Transverse colon (tissue), 4 donors: ENCODE measurements around the gene YWHAH. TPM values are rescaled to one million over a fixed set of nuclear protein-coding genes. Genes with fewer than 3 reads are reported as not detected.

ENCODE experiments used
- DNase-seq: peaks from one replicate; pipeline ENCODE4 v3.0.0-alpha.2; 2019
- H3K27ac ChIP-seq, 4 donors: fragments of 200-600 bp; sonication (generic); 2 replicates each; pipeline ENCODE4 v1.5.1; 2016 to 2018; ENCODE audit warnings: inconsistent platforms in 4 of 4
- H3K27me3 ChIP-seq: fragments of 200-600 bp; sonication (generic); 2 replicates; pipeline ENCODE4 v1.5.1; 2017; ENCODE audit warnings: inconsistent platforms
- H3K36me3 ChIP-seq, 4 donors: fragments of 200-600 bp; sonication (generic); 2 replicates each; pipeline ENCODE4 v1.5.1; 2017 to 2019; ENCODE audit warnings: inconsistent platforms in 4 of 4
- H3K4me1 ChIP-seq, 4 donors: fragments of 200-600 bp; sonication (generic); 2 replicates each; pipeline ENCODE4 v1.5.1; 2017 to 2020; ENCODE audit warnings: inconsistent platforms in 4 of 4
- H3K4me3 ChIP-seq, 4 donors: fragments of 200-600 bp; sonication (generic); 1 replicate in 1 of 4; 2 replicates in 3 of 4; pipeline versions ENCODE4 v1.5.1 to v1.6.1; 2017 to 2019; ENCODE audit warnings: inconsistent platforms in 4 of 4
- H3K9me3 ChIP-seq, 2 donors: fragments of 200-600 bp; sonication (generic); 2 replicates each; pipeline ENCODE4 v1.5.1; 2017 to 2019; ENCODE audit warnings: inconsistent platforms in 2 of 2
- CTCF ChIP-seq, 5 experiments: fragments of 200-600 bp in 3 of 5; fragments of 450-650 bp in 2 of 5; sonication (generic) in 3 of 5; IDR thresholded peaks; 1 replicate in 2 of 5; 2 replicates in 3 of 5; pipeline ENCODE4 v1.5.1; 2016 to 2017; ENCODE audit warnings: antibody characterized with exemption in 5 of 5, inconsistent platforms in 3 of 5, mild to moderate bottlenecking in 2 of 5, moderate library complexity in 1 of 5
- EP300 ChIP-seq: sonication (generic); formaldehyde crosslinking; IDR thresholded peaks from one replicate; pipeline ENCODE4 v1.6.1; 2017; ENCODE audit warnings: antibody characterized with exemption, low read depth
- POLR2A ChIP-seq: fragments of 450-650 bp; IDR thresholded peaks from one replicate; pipeline ENCODE4 v1.6.1; 2016; ENCODE audit warnings: antibody characterized with exemption, mild to moderate bottlenecking, moderate library complexity
- POLR2AphosphoS5 ChIP-seq, 3 donors: sonication (generic); formaldehyde crosslinking; IDR thresholded peaks; one replicate each; pipeline ENCODE4 v1.6.1; 2016; ENCODE audit warnings: antibody characterized with exemption in 3 of 3
- WGBS, 2 donors: methylation state at CpG; one replicate each; pipeline ENCODE4 v1.1.5; 2018; ENCODE audit warnings: low coverage in 1 of 2; 5-methylcytosine and 5-hydroxymethylcytosine counted together
- in situ Hi-C, 4 donors: fragments of 200-750 bp; cut with MboI; loops; one replicate each; pipeline versions ENCODE4 v1.15.0 to v1.15.1; 2017; ENCODE audit warnings: low sequenced_read_pairs in 3 of 4, low pct_ligation_motif_present in 1 of 4, low pct_unique_long_range_greater_than_20kb in 1 of 4
- intact Hi-C: fragments of 100-400 bp; cut with DNase I; formaldehyde crosslinking; loops from one replicate; pipeline ENCODE4 v1.15.1; 2023; ENCODE audit warnings: low total_unique reads
- total RNA-seq, 4 donors: library from RNA; depleted of rRNA; stranded (reverse); fragments of >200 nt; gene quantifications; one replicate each; pipeline ENCODE4 v1.1.0, GENCODE V29; 2016

YWHAH gene
- total RNA-seq, 4 donors from 2014 or later, result 83.7 to 155 (median 109) TPM

- Histone ChIP-seq H3K9me3 (no peaks in the 10 kb centered on the region), H3K27ac (no peak overlapping the region), H3K4me3 (no peak overlapping the region), H3K36me3 (no peaks in the 10 kb centered on the region), H3K4me1 (peaks cover 0 to under 1% (median under 1%) of the 10 kb centered on the region in 4 donors), H3K27me3 (no peaks in the 10 kb centered on the region)
- DNase-seq, result no peak
- no peak for TF ChIP-seq POLR2AphosphoS5 (IDR thresholded peaks at IDR 0.05)
- TF ChIP-seq POLR2A, result no peak
- TF ChIP-seq EP300, result no peak
- no peak for TF ChIP-seq CTCF (IDR thresholded peaks at IDR 0.05)
- intact Hi-C loops (no loop called here), in situ Hi-C loops (loop anchor here in 1 of 4 donors (25.0 kb wide), 1 partner anchor 276 kb away; the partner anchor contains the start of gene PISD)
- 80 to 81% methylated on average over 2 to 8 of the region's 8 CpGs for WGBS, 2 donors
These were observed 6.0 kb upstream of the YWHAH start for GRCh38 chr22:31938296-31938695.

- H3K4me3 ChIP-seq, result no peak overlapping the region
- H3K4me1 ChIP-seq, result peaks cover 0 to 5% (median 5%) of the 10 kb centered on the region in 4 donors
- WGBS, 2 donors, result 88 to 100% methylated on average over 1 to 9 of the region's 9 CpGs
- no peak for DNase-seq
- no peaks in the 10 kb centered on the region for H3K27me3 ChIP-seq
- in situ Hi-C loops, result loop anchor here in 1 of 4 donors (25.0 kb wide), 1 partner anchor 278 kb away; the partner anchor contains the start of gene PISD
- intact Hi-C loops, result no loop called here
- no peak for TF ChIP-seq POLR2A
- TF ChIP-seq EP300, result no peak
- TF ChIP-seq CTCF (IDR thresholded peaks at IDR 0.05), result no peak
- no peak for TF ChIP-seq POLR2AphosphoS5 (IDR thresholded peaks at IDR 0.05)
- H3K9me3 ChIP-seq, result no peaks in the 10 kb centered on the region
- no peak overlapping the region for H3K27ac ChIP-seq
- no peaks in the 10 kb centered on the region for H3K36me3 ChIP-seq
These were observed 3.8 kb upstream of the YWHAH start for GRCh38 chr22:31940506-31940905.

- intact Hi-C loops, result no loop called here
- no peaks in the 10 kb centered on the region for H3K27me3 ChIP-seq
- no peaks in the 10 kb centered on the region for H3K9me3 ChIP-seq
- no peaks in the 10 kb centered on the region for H3K36me3 ChIP-seq
- H3K27ac ChIP-seq, result no peak overlapping the region
- TF ChIP-seq POLR2AphosphoS5 (IDR thresholded peaks at IDR 0.05), result no peak
- TF ChIP-seq CTCF (IDR thresholded peaks at IDR 0.05), result no peak
- no peak for TF ChIP-seq EP300
- TF ChIP-seq POLR2A, result no peak
- H3K4me3 ChIP-seq, result no peak overlapping the region
- no peak for DNase-seq
- 87 to 94% methylated on average over 3 to 5 of the region's 5 CpGs for WGBS, 2 donors
- in situ Hi-C loops, result loop anchor here in 1 of 4 donors (25.0 kb wide), 1 partner anchor 280 kb away; the partner anchor contains the start of gene PISD
- peaks cover 8 to 20% (median 19%) of the 10 kb centered on the region in 4 donors for H3K4me1 ChIP-seq
These were observed 2.2 kb upstream of the YWHAH start for GRCh38 chr22:31942091-31942490.

DNA sequence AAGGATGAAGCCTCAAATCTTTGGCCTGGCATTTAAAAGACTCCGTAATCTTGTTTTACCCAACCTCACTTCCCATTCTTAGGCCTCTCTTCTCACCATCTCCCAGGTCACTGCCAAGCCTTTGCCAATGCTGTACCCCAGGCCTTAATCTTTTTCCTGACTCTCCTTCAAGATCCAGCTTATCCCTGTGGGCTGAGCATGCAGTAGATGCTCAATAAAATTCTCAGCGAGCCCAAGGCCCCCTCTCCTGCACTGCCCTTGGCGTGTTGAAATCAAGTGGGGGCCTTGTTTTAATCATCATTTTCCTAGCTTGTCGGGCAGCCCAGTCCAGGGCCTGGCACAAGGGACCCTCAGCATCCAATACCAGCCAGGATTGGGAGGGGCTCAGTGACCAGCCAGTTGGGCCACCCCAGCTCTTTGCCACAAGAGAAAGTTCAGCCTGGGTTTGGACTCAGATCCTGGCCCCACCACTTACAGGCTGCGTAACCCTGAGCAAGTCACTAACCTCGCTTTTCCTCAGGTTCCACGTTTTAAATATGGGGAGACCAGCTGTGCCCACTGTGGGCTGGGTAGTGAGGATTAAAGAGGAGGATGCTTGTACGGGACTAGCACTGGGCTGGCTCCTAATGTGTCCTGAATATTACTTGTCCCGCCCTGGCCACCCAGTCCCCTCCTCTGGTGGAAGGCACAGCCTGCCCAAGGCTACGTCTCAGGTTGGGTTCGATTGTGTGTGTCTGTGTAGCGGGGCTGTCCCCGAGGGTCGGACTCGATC is 943 bp upstream of the YWHAH start:
- WGBS, 2 donors, result 40 to 42% methylated on average over 2 to 15 of the region's 15 CpGs
- H3K9me3 ChIP-seq, result no peaks in the 10 kb centered on the region
- H3K4me1 ChIP-seq, result peaks cover 8 to 32% (median 21%) of the 10 kb centered on the region in 4 donors
- intact Hi-C loops, result no loop called here
- no peaks in the 10 kb centered on the region for H3K27me3 ChIP-seq
- peak overlapping the region; percentile 47 to 93 (median 78) for H3K4me3 ChIP-seq
- DNase-seq, result no peak
- peak overlapping the region; percentile 98 to 100 (median 100) for H3K27ac ChIP-seq
- in situ Hi-C loops, result loop anchor here in 1 of 4 donors (25.0 kb wide), 1 partner anchor 281 kb away; the partner anchor contains the start of gene PISD
- no peak for TF ChIP-seq EP300
- TF ChIP-seq POLR2A, result no peak
- peaks cover 0 to 5% (median 0%) of the 10 kb centered on the region in 4 donors for H3K36me3 ChIP-seq
